IMR-90 (cell line): ENCODE measurements around the gene GRID1. TPM values are rescaled to one million over a fixed set of nuclear protein-coding genes. Genes with fewer than 3 reads are reported as not detected.

Experiments
- ATAC-seq: fragments of 200-7000 bp; cut with Tn5 transposase; 2 replicates; pipeline ENCODE4 v1.9.1; 2020; ENCODE audit warnings: low read depth, mild to moderate bottlenecking, moderate library complexity
- BruUV-seq: library from RNA; stranded (reverse); fragments of 400-500 nt; replicated peaks from 2 replicates; lab custom pipeline; 2021; lab: Mats Ljungman, UMichigan
- CTCF ChIA-PET: fragments of 300-600 bp; formaldehyde crosslinking; extraction: SDS; loops from one replicate; lab custom pipeline; 2021; ENCODE audit warnings: antibody characterized with exemption; lab: Yijun Ruan, JAX
- POLR2A ChIA-PET: fragments of 300-600 bp; sonication (Branson Sonifier 250); formaldehyde crosslinking; loops from one replicate; lab custom pipeline; 2022; ENCODE audit warnings: antibody characterized with exemption; ENCODE audit not compliant: unreplicated experiment; lab: Charles Lee
- DNase-seq: peaks from one replicate; pipeline ENCODE4 v3.0.0; 2013
- H2AFZ ChIP-seq: replicated peaks from 2 replicates; pipeline ENCODE3; 2013; ENCODE audit warnings: low read length, mild to moderate bottlenecking; ENCODE audit not compliant: poor library complexity
- H2AK5ac ChIP-seq: 2 replicates; pipeline ENCODE4 v1.6.1; 2013; ENCODE audit warnings: low read depth, low read length, inconsistent platforms
- H2AK9ac ChIP-seq: replicated peaks from 2 replicates; pipeline ENCODE3; 2013; ENCODE audit warnings: mild to moderate bottlenecking, low read depth, low read length, moderate library complexity; ENCODE audit not compliant: poor library complexity
- H2BK120ac ChIP-seq: 2 replicates; pipeline ENCODE4 v1.6.1; 2013; ENCODE audit warnings: low read depth, low read length, inconsistent platforms
- H2BK15ac ChIP-seq: 3 replicates; pipeline ENCODE4 v1.6.1; 2013; ENCODE audit warnings: low read depth, low read length, inconsistent platforms
- H2BK20ac ChIP-seq: 2 replicates; pipeline ENCODE4 v1.6.1; 2013; ENCODE audit warnings: low read depth, mild to moderate bottlenecking, inconsistent platforms, low read length, moderate library complexity
- H2BK5ac ChIP-seq: 2 replicates; pipeline ENCODE4 v1.6.1; 2013; ENCODE audit warnings: mild to moderate bottlenecking, low read depth, low read length, inconsistent platforms; ENCODE audit not compliant: poor library complexity, severe bottlenecking
- H3K14ac ChIP-seq: replicated peaks from 2 replicates; pipeline ENCODE4 v1.6.1; 2013; ENCODE audit warnings: low read depth, low read length, inconsistent platforms
- H3K18ac ChIP-seq: 2 replicates; pipeline ENCODE4 v1.6.1; 2013; ENCODE audit warnings: low read depth, low read length, control low read depth
- H3K23ac ChIP-seq: 2 replicates; pipeline ENCODE4 v1.6.1; 2013; ENCODE audit warnings: low read depth, low read length, inconsistent platforms
- H3K27ac ChIP-seq: 2 replicates; pipeline ENCODE4 v1.5.1; 2013; ENCODE audit warnings: mild to moderate bottlenecking, control low read depth, low read length; ENCODE audit not compliant: insufficient read depth
- H3K27me3 ChIP-seq: 2 replicates; pipeline ENCODE4 v1.6.1; 2013; ENCODE audit warnings: low read length; ENCODE audit not compliant: control insufficient read depth, insufficient read depth
- H3K36me3 ChIP-seq: 2 replicates; pipeline ENCODE4 v1.6.1; 2013; ENCODE audit warnings: low read length, mixed read lengths; ENCODE audit not compliant: control insufficient read depth, insufficient read depth
- H3K4ac ChIP-seq: 2 replicates; pipeline ENCODE4 v1.6.1; 2013; ENCODE audit warnings: low read depth, low read length, inconsistent platforms
- H3K4me1 ChIP-seq: 2 replicates; pipeline ENCODE4 v1.6.1; 2013; ENCODE audit warnings: low read length, mixed read lengths; ENCODE audit not compliant: control insufficient read depth, insufficient read depth
- H3K4me2 ChIP-seq: 2 replicates; pipeline ENCODE4 v1.6.1; 2013; ENCODE audit warnings: low read depth, mild to moderate bottlenecking, control low read depth, low read length, moderate library complexity
- H3K4me3 ChIP-seq: 2 replicates; pipeline ENCODE4 v1.5.1; 2013; ENCODE audit warnings: low read depth, mild to moderate bottlenecking, control low read depth, low read length, moderate library complexity; ENCODE audit not compliant: insufficient read depth
- H3K56ac ChIP-seq: 2 replicates; pipeline ENCODE4 v1.6.1; 2013; ENCODE audit warnings: low read length, inconsistent platforms; ENCODE audit not compliant: insufficient read depth; ENCODE audit errors: extremely low read depth
- H3K79me1 ChIP-seq, 2 experiments: 2 replicates each; pipeline ENCODE4 v1.6.1; 2013; ENCODE audit warnings: low read length in 2 of 2, inconsistent platforms in 1 of 2, low read depth in 1 of 2
- H3K9ac ChIP-seq: 2 replicates; pipeline ENCODE4 v1.6.1; 2013; ENCODE audit warnings: low read depth, low read length, control low read depth
- H3K9me1 ChIP-seq: 2 replicates; pipeline ENCODE4 v1.6.1; 2013; ENCODE audit warnings: low read length, inconsistent platforms; ENCODE audit not compliant: insufficient read depth
- H3K9me3 ChIP-seq: 2 replicates; pipeline ENCODE4 v1.6.1; 2013; ENCODE audit warnings: low read length; ENCODE audit not compliant: control insufficient read depth, insufficient read depth
- H4K20me1 ChIP-seq: 2 replicates; pipeline ENCODE4 v1.6.1; 2013; ENCODE audit warnings: low read length, inconsistent platforms; ENCODE audit not compliant: insufficient read depth
- H4K5ac ChIP-seq: 2 replicates; pipeline ENCODE4 v1.6.1; 2013; ENCODE audit warnings: mild to moderate bottlenecking, low read depth, low read length, control low read depth
- H4K8ac ChIP-seq, 2 experiments: 2 replicates each; pipeline ENCODE4 v1.6.1; 2013; ENCODE audit warnings: low read depth in 2 of 2, low read length in 2 of 2, control low read depth in 1 of 2, inconsistent platforms in 1 of 2
- H4K91ac ChIP-seq: 2 replicates; pipeline ENCODE4 v1.6.1; 2013; ENCODE audit warnings: low read depth, low read length, inconsistent platforms; ENCODE audit not compliant: insufficient read depth
- FOS ChIP-seq: fragments of 150-350 bp; IDR thresholded peaks from 2 replicates; pipeline ENCODE4 v1.6.1; 2016; ENCODE audit warnings: low read depth, low read length
- MAZ ChIP-seq: IDR thresholded peaks from 2 replicates; pipeline ENCODE4 v1.6.1; 2012; ENCODE audit warnings: low read depth, mild to moderate bottlenecking, low read length, improper control_type of control experiment, moderate library complexity, borderline replicate concordance
- NFE2L2 ChIP-seq: fragments of 150-350 bp; IDR thresholded peaks from 2 replicates; pipeline ENCODE4 v1.6.1; 2016; ENCODE audit warnings: low read depth, mild to moderate bottlenecking, low read length
- POLR2A ChIP-seq: IDR thresholded peaks from 2 replicates; pipeline ENCODE4 v1.6.1; 2012; ENCODE audit warnings: mild to moderate bottlenecking, low read depth, low read length
- RFX5 ChIP-seq: IDR thresholded peaks from 2 replicates; pipeline ENCODE4 v1.8.0; 2012; ENCODE audit warnings: low read depth, mild to moderate bottlenecking, low read length, moderate library complexity
- SMC3 ChIP-seq: fragments of 150-350 bp; IDR thresholded peaks from 2 replicates; pipeline ENCODE4 v1.6.1; 2016; ENCODE audit warnings: low read depth, mild to moderate bottlenecking, antibody characterized with exemption, low read length, moderate library complexity
- WGBS, 2 experiments: methylation state at CpG; one replicate each; pipeline versions ENCODE4 v1.1.5 to v1.1.7; 2013; ENCODE audit warnings: missing lambda C conversion rate in 2 of 2; ENCODE audit not compliant: insufficient read length in 1 of 2; ENCODE audit errors: extremely low coverage in 2 of 2; 5-methylcytosine and 5-hydroxymethylcytosine counted together
- dilution Hi-C: fragments of 300-500 bp; cut with HindIII; formaldehyde crosslinking; loops from one replicate; pipeline ENCODE4 v1.14.3; 2018; ENCODE audit warnings: low sequenced_read_pairs; ENCODE audit not compliant: unreplicated experiment
- in situ Hi-C: fragments of 300-500 bp; cut with MboI; formaldehyde crosslinking; loops from 3 replicates; pipeline ENCODE4 v1.14.3; 2019; ENCODE audit warnings: low sequenced_read_pairs, inconsistent platforms, mixed read lengths
- intact Hi-C: fragments of 100-400 bp; cut with micrococcal nuclease; formaldehyde crosslinking; loops from 2 replicates; pipeline ENCODE4 v1.10.0; 2022
- polyA plus RNA-seq, 3 experiments: library from polyadenylated mRNA; depleted of rRNA; stranded (reverse); fragments of >200 nt; gene quantifications; 2 replicates each; pipeline ENCODE4 v1.2.3, GENCODE V29; 2012; ENCODE audit warnings: low replicate concordance in 1 of 3
- total RNA-seq: library from RNA; depleted of rRNA; stranded (reverse); fragments of >200 nt; gene quantifications from 2 replicates; pipeline ENCODE4 v1.2.3, GENCODE V29; 2012

GRID1 gene
- total and polyA plus RNA-seq, 2 of the 4 experiments (the other 2 are of a cell fraction): not detected

- ChIA-PET CTCF (no interaction called here), POLR2A (no interaction called here)
- Histone ChIP-seq H3K4me2 (no peak overlapping the region), H3K9me1 (no peaks in the 10 kb centered on the region), H3K23ac (no peak overlapping the region), H3K14ac (no peak overlapping the region), H3K4me1 (no peaks in the 10 kb centered on the region), H4K91ac (no peak overlapping the region), H2BK5ac (no peak overlapping the region), H4K5ac (no peak overlapping the region), H3K9ac (no peak overlapping the region), H2BK15ac (no peak overlapping the region), H3K79me1 (no peaks in the 10 kb centered on the region), H3K18ac (no peak overlapping the region), H3K27ac (no peak overlapping the region), H2AFZ (no peak overlapping the region), H2BK20ac (no peak overlapping the region), H2AK5ac (no peak overlapping the region), H3K4me3 (no peak overlapping the region), H3K56ac (no peak overlapping the region), H4K8ac (no peak overlapping the region), H3K4ac (no peak overlapping the region), H4K20me1 (no peaks in the 10 kb centered on the region), H2AK9ac (no peak overlapping the region), H3K36me3 (no peaks in the 10 kb centered on the region), H2BK120ac (no peak overlapping the region), H3K27me3 (no peaks in the 10 kb centered on the region), H3K9me3 (peaks cover 26% of the 10 kb centered on the region)
- no peak for ATAC-seq
- in situ Hi-C loops: no loop called here
- DNase-seq: no peak
- WGBS, 2 experiments: 96% methylated on average over 5 of the region's 18 CpGs; no CpG with 5 or more reads in 1 of the 2 experiments
- BruUV-seq: no TSS peak
- TF ChIP-seq RFX5 (no peak), SMC3 (no peak), NFE2L2 (no peak), FOS (no peak), MAZ (no peak), POLR2A (no peak)
- dilution Hi-C loops: no loop called here
- intact Hi-C loops: no loop called here
Observed at GRCh38 chr10:85602306-85602705, 764.3 kb downstream of the GRID1 start.
